H1 (cell line): ENCODE data around the gene NR3C2. TPM values are rescaled to one million over a fixed set of nuclear protein-coding genes. Genes with fewer than 3 reads are reported as not detected.

Experiments used
- BRCA1 ChIP-seq: IDR thresholded peaks from 2 replicates; pipeline ENCODE4 v1.6.1; 2012; ENCODE audit warnings: low read depth, low read length, improper control_type of control experiment
- FOSL1 ChIP-seq: IDR thresholded peaks from 2 replicates; pipeline ENCODE4 v1.6.1; 2011; ENCODE audit warnings: mild to moderate bottlenecking, low read depth, low read length, moderate library complexity; ENCODE audit not compliant: insufficient read depth
- KDM4A ChIP-seq: IDR thresholded peaks from one replicate; pipeline ENCODE4 v1.7.1; 2012; ENCODE audit warnings: low read depth, mild to moderate bottlenecking, moderate library complexity, low read length, inconsistent platforms; ENCODE audit not compliant: severe bottlenecking
- NRF1 ChIP-seq: IDR thresholded peaks from 2 replicates; pipeline ENCODE4 v1.6.1; 2011; ENCODE audit warnings: mild to moderate bottlenecking, low read depth, low read length, improper control_type of control experiment
- POLR2AphosphoS5 ChIP-seq: IDR thresholded peaks from 2 replicates; pipeline ENCODE4 v1.6.1; 2011; ENCODE audit warnings: low read depth, low read length
- USF2 ChIP-seq: IDR thresholded peaks from 2 replicates; pipeline ENCODE4 v1.6.1; 2011; ENCODE audit warnings: low read length, improper control_type of control experiment
- ZNF274 ChIP-seq: IDR thresholded peaks from 2 replicates; pipeline ENCODE4 v1.7.0; 2012; ENCODE audit warnings: low read length, borderline replicate concordance; ENCODE audit errors: extremely low read depth
- polyA plus RNA-seq, 7 experiments: library from polyadenylated mRNA; depleted of rRNA in 3 of 7; stranded (reverse) in 5 of 7; unstranded in 2 of 7; fragments of >200 nt in 5 of 7; fragments of 200-250 nt in 2 of 7; gene quantifications; 1 replicate in 5 of 7; 2 replicates in 1 of 7; 4 replicates in 1 of 7; pipeline versions ENCODE4 v1.2.1 to v1.2.3, GENCODE V29; 2011 to 2013; ENCODE audit warnings: missing spikeins in 2 of 7, mixed read lengths in 2 of 7
- total RNA-seq: library from RNA; stranded (reverse); fragmentation: NEBNext Ultra II Directional; extraction: Animal tissue kit (Norgen Biotek cat#: 25700); gene quantifications from 2 replicates; pipeline ENCODE4 v1.2.1, GENCODE V29; 2021

Gene NR3C2
- total and polyA plus RNA-seq, 2 of the 8 experiments (the other 6 are each of a cell fraction or from before 2014, with no cell fraction given) = 0.80 to 3.9 TPM

GRCh38 chr4:148243837-148244236 lies 198.4 kb downstream of the NR3C2 start (continued):
- TF ChIP-seq POLR2AphosphoS5 (no peak), KDM4A (no peak), BRCA1 (no peak), ZNF274 (no peak), USF2 (no peak), FOSL1 (no peak), NRF1 (no peak)
- TF ChIP-seq, all 59 proteins: peak for 0
